T-helper 1 cell treated with Interleukin-12 subunit alpha and Interleukin-12 subunit beta and Interleukin-4 antibody, amounts not matched to agents 30 ng/mL and 1 ng/mL, for 36 hours (primary cell): ENCODE results near the gene COX5A. TPM values are rescaled to one million over a fixed set of nuclear protein-coding genes. Genes with fewer than 3 reads are reported as not detected.
"Not testable (repeated sequence)": the region's sequence is repeated elsewhere in the genome, so short reads cannot be mapped to it uniquely, and the experiment has no call there.

Experiments used
- intact Hi-C: fragments of 100-400 bp; cut with micrococcal nuclease; formaldehyde crosslinking; loops from one replicate; pipeline ENCODE4 v1.15.1; 2024
- total RNA-seq: library from RNA; stranded (reverse); gene quantifications from 2 replicates; pipeline ENCODE4 v1.2.3, GENCODE V29; 2022

The COX5A gene
- total RNA-seq, 1 donor from 2014 or later = 205 TPM

- intact Hi-C loops = loop anchor here (1.0 to 10.0 kb wide), 7 partner anchors 18 to 689 kb away; partner anchors contain the start of genes ARID3B, COX5A, IMP3 and PPCDC
Measured at GRCh38 chr15:74955796-74956647, 18.1 kb upstream of the COX5A start.

GRCh38 chr15:74955017-74955416 is 17.1 kb upstream of the COX5A start:
- intact Hi-C loops = loop anchor here (5.0 to 10.0 kb wide), 3 partner anchors 413 to 690 kb away; partner anchors contain the start of genes ARID3B, IMP3, SIN3A and SNX33

GRCh38 chr15:74954515-74954914 is 16.6 kb upstream of the COX5A start:
- intact Hi-C loops = loop anchor here (10.0 kb wide), 1 partner anchor 690 kb away; the partner anchor contains the start of genes IMP3 and SNX33

GRCh38 chr15:74951006-74951405 is 13.1 kb upstream of the COX5A start:
- intact Hi-C loops = loop anchor here (2.0 to 10.0 kb wide), 3 partner anchors 44 to 694 kb away; partner anchors contain the start of genes FAM219B, IMP3 and SNX33

GRCh38 chr15:74950078-74950908 is 12.4 kb upstream of the COX5A start:
- intact Hi-C loops = loop anchor here (1.0 to 10.0 kb wide), 8 partner anchors 12 to 695 kb away; partner anchors contain the start of genes COX5A, FAM219B, IMP3 and SNX33

- intact Hi-C loops = no loop called here
Measured at GRCh38 chr15:74937272-74937589, 642 bp downstream of the COX5A start.

GRCh38 chr15:74935193-74935592 is 2.7 kb downstream of the COX5A start:
- intact Hi-C loops = not testable (repeated sequence)

GRCh38 chr15:74933573-74933972 is 4.3 kb downstream of the COX5A start:
- intact Hi-C loops = loop anchor here (2.0 kb wide), 1 partner anchor 15 kb away; no protein-coding TSS in a partner anchor

- intact Hi-C loops = no loop called here
Measured at GRCh38 chr15:74928771-74929198, 9.1 kb downstream of the COX5A start.

GRCh38 chr15:74924525-74924924 is 13.3 kb downstream of the COX5A start:
- intact Hi-C loops = no loop called here

GRCh38 chr15:74920456-74920855 is 17.4 kb downstream of the COX5A start:
- intact Hi-C loops = no loop called here

GRCh38 chr15:74917676-74918075 is 20.2 kb downstream of the COX5A start:
- intact Hi-C loops = loop anchor here (2.0 kb wide), 1 partner anchor 15 kb away; no protein-coding TSS in a partner anchor

GRCh38 chr15:74913799-74914198 is 24.1 kb downstream of the COX5A start:
- intact Hi-C loops = not testable (repeated sequence)

GRCh38 chr15:74913041-74913440 is 24.8 kb downstream of the COX5A start:
- intact Hi-C loops = no loop called here

GRCh38 chr15:74908635-74909034 is 29.2 kb downstream of the COX5A start:
- intact Hi-C loops = no loop called here

GRCh38 chr15:74907163-74907870 is 30.6 kb downstream of the COX5A start:
- intact Hi-C loops = loop anchor here (2.0 kb wide), 2 partner anchors 43 to 273 kb away; no protein-coding TSS in a partner anchor

GRCh38 chr15:74906450-74907162 is 31.3 kb downstream of the COX5A start, which contains the start of gene FAM219B:
Gene FAM219B (minus strand): TSS chr15:74906851. CDS start chr15:74906800, 51 bp downstream.
- intact Hi-C loops = loop anchor here (1.0 to 2.0 kb wide), 7 partner anchors 16 to 272 kb away; partner anchors contain the start of genes COX5A, MPI, SCAMP2 and ULK3

GRCh38 chr15:74906067-74906449 is 31.8 kb downstream of the COX5A start:
- intact Hi-C loops = loop anchor here (1.0 to 2.0 kb wide), 7 partner anchors 16 to 271 kb away; partner anchors contain the start of genes COX5A, MPI, SCAMP2 and ULK3

GRCh38 chr15:74904190-74904805 is 33.6 kb downstream of the COX5A start:
- intact Hi-C loops = no loop called here
